GM18499 (cell line): ENCODE measurements around the gene NME5.

Experiments used
- ATAC-seq: cut with Tn5 transposase; IDR thresholded peaks from one replicate; pipeline ENCODE4 v1.9.1; 2021; ENCODE audit warnings: moderate number of reproducible peaks; ENCODE audit not compliant: insufficient read depth, unreplicated experiment

The NME5 gene

GRCh38 chr5:138140268-138140667 lies 1.0 kb upstream of the NME5 start:
- no peak for ATAC-seq

- no peak for ATAC-seq
Measured at GRCh38 chr5:138139781-138140090, 508 bp upstream of the NME5 start.

GRCh38 chr5:138132543-138132942 lies 6.7 kb downstream of the NME5 start:
- ATAC-seq: no peak

GRCh38 chr5:138129347-138129746 lies 9.9 kb downstream of the NME5 start:
- ATAC-seq: no peak

- ATAC-seq: no peak
Measured at GRCh38 chr5:138128334-138128733, 10.9 kb downstream of the NME5 start.

GRCh38 chr5:138115254-138115653 lies 24.0 kb downstream of the NME5 start:
- ATAC-seq: no peak

- ATAC-seq: no peak
Measured at GRCh38 chr5:138111937-138112336, 27.3 kb downstream of the NME5 start.

GRCh38 chr5:138111181-138111580 lies 28.0 kb downstream of the NME5 start:
- no peak for ATAC-seq

GRCh38 chr5:138110266-138110963 lies 28.8 kb downstream of the NME5 start:
- no peak for ATAC-seq

- ATAC-seq: no peak
Measured at GRCh38 chr5:138109463-138110265, 29.6 kb downstream of the NME5 start.

GRCh38 chr5:138107213-138107612 lies 32.0 kb downstream of the NME5 start:
- ATAC-seq: no peak

GRCh38 chr5:138105709-138106108 lies 33.5 kb downstream of the NME5 start:
- ATAC-seq: no peak

GRCh38 chr5:138103319-138103637 lies 36.0 kb downstream of the NME5 start:
- ATAC-seq: no peak

- ATAC-seq: no peak
Measured at GRCh38 chr5:138102454-138103318, 36.5 kb downstream of the NME5 start.

- ATAC-seq: no peak
Measured at GRCh38 chr5:138096997-138097828, 42.0 kb downstream of the NME5 start.

GRCh38 chr5:138096363-138096762 lies 42.9 kb downstream of the NME5 start:
- ATAC-seq: no peak

GRCh38 chr5:138095100-138095907 lies 43.9 kb downstream of the NME5 start:
- ATAC-seq: no peak

GRCh38 chr5:138093036-138093435 lies 46.2 kb downstream of the NME5 start:
- no peak for ATAC-seq

- no peak for ATAC-seq
Measured at GRCh38 chr5:138092301-138092700, 46.9 kb downstream of the NME5 start.

- no peak for ATAC-seq
Measured at GRCh38 chr5:138091685-138092084, 47.5 kb downstream of the NME5 start.
